ENCODE data around the gene ZNF536. TPM values are rescaled to one million over a fixed set of nuclear protein-coding genes. Genes with fewer than 3 reads are reported as not detected.

ZNF536 gene
- total RNA-seq, 1 experiment from 2014 or later, result not detected

DNA sequence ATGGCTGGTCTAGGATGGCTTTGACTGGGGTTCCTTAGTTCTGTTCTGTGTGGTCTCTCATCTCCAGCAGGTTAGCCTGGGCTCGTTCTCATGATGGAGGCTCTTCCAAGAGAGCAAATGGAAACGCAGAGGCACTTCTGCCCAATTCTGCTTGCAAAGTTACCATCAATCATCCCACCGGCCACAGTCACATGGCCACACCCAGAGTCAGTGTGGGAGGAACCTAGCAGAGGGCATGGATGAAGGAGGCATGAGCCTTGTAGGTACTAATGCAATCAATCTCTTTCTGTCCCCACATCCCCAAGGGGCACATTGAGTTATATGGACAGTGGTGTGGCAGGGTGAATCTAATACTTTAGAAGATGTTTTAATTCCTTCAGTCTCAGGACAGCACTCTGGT is 207.2 kb downstream of the ZNF536 start:
- no peak overlapping the region for H3K23ac ChIP-seq (ENCODE audit: insufficient read length, low read depth, low read length)
- H3K79me2 ChIP-seq (ENCODE audit: insufficient read depth, low read length), result no peaks in the 10 kb centered on the region
- no peak overlapping the region for H4K5ac ChIP-seq (ENCODE audit: insufficient read length, low read depth, low read length)
- no peaks in the 10 kb centered on the region for H3K23me2 ChIP-seq (ENCODE audit: insufficient read length, low read depth, low read length, poor library complexity, severe bottlenecking)
- no peaks in the 10 kb centered on the region for H3K9me3 ChIP-seq (ENCODE audit: control insufficient read depth, low read depth, low read length)
- no peak overlapping the region for H3K4me2 ChIP-seq (ENCODE audit: insufficient read depth, insufficient read length, low read length)
- no peak overlapping the region for H3T11ph ChIP-seq (ENCODE audit: low read length)
- no peak overlapping the region for H3K14ac ChIP-seq (ENCODE audit: insufficient read depth, low read length)
- no peak overlapping the region for H3K9ac ChIP-seq (ENCODE audit: extremely low read depth, insufficient read length, low read length)
- H2BK20ac ChIP-seq (ENCODE audit: low read depth, low read length, poor library complexity, severe bottlenecking), result no peak overlapping the region
- TF ChIP-seq CTCF (conservative IDR thresholded peaks at IDR 0.05), result no peak
- no peaks in the 10 kb centered on the region for H3K79me1 ChIP-seq (ENCODE audit: insufficient read depth, low read depth, low read length, poor library complexity, severe bottlenecking)
- H3K4me3 Mint-ChIP-seq, result no peak overlapping the region
- H3K27me3 ChIP-seq (ENCODE audit: insufficient read depth, low read length), result no peaks in the 10 kb centered on the region
- H3K4me1 ChIP-seq (ENCODE audit: insufficient read depth, low read length), result 0 out of 2 replicates have a peak, but pooled peaks cover 3% of the 10 kb centered on the region
- H3K27me3 Mint-ChIP-seq (ENCODE audit: low read depth), result peaks cover 1% of the 10 kb centered on the region; the same call in 1 of the 2 replicates
- DNase-seq, result no peak
- H3K27ac ChIP-seq (ENCODE audit: insufficient read length, low read depth, low read length), result no peak overlapping the region
- H3K56ac ChIP-seq (ENCODE audit: insufficient read length, low read depth, low read length), result no peak overlapping the region
- WGBS (ENCODE audit: extremely low coverage, insufficient read length, low lambda C conversion rate), result no CpG with 5 or more reads among the region's 3 CpGs
- no peaks in the 10 kb centered on the region for H3K36me3 Mint-ChIP-seq (ENCODE audit: insufficient read depth in 1 of 3, low read depth in 3 of 3)
- no peak overlapping the region for H4K8ac ChIP-seq (replicated peaks; ENCODE audit: insufficient read length, low read depth, low read length)
- no peak overlapping the region for H2BK12ac ChIP-seq (ENCODE audit: insufficient read length, low read depth, low read length)
- no peaks in the 10 kb centered on the region for H3K9me3 Mint-ChIP-seq
- H4K20me1 ChIP-seq (ENCODE audit: control insufficient read depth, insufficient read depth, insufficient read length), result no peaks in the 10 kb centered on the region
- H3K4ac ChIP-seq (ENCODE audit: low read depth, low read length), result no peak overlapping the region
- no peak overlapping the region for H2BK5ac ChIP-seq (ENCODE audit: insufficient read length, low read length)
- no peak overlapping the region for H2BK120ac ChIP-seq (ENCODE audit: low read depth, low read length, poor library complexity, severe bottlenecking)
- no peak overlapping the region for H2AFZ ChIP-seq (ENCODE audit: low read length)
- H2AK5ac ChIP-seq (ENCODE audit: insufficient read length, low read length), result no peak overlapping the region
- H3K27ac Mint-ChIP-seq, result no peak overlapping the region; a peak in 2 of 7 replicates
- no peak overlapping the region for H2BK15ac ChIP-seq (ENCODE audit: low read depth, low read length)
- H4K91ac ChIP-seq (ENCODE audit: insufficient read length, low read depth, low read length), result no peak overlapping the region
- H3K18ac ChIP-seq (ENCODE audit: insufficient read length, low read depth, low read length), result no peak overlapping the region
- peaks cover 9 to 21% of the 10 kb centered on the region in 2 experiments; a peak in 3 of 4 replicates for H3K4me1 Mint-ChIP-seq

Data from H9 (cell line).